Activated T-helper 2 cell treated with anti-CD3 and anti-CD28 coated beads, Interferon-gamma antibody, Interleukin-2, Interleukin-4, amounts not matched to agents 10 μg/mL and 5 μg/mL and 100 μg/mL, durations not matched to agents 14 hours and 24 hours and 36 hours (primary cell): ENCODE data around the gene PDXDC1. TPM values are rescaled to one million over a fixed set of nuclear protein-coding genes. Genes with fewer than 3 reads are reported as not detected.
"Not testable (repeated sequence)": the region's sequence is repeated elsewhere in the genome, so short reads cannot be mapped to it uniquely, and the experiment has no call there.

Experiments used
- DNase-seq: peaks from one replicate; pipeline ENCODE4 v3.0.0; 2021; ENCODE audit warnings: low spot score
- H3K27ac Mint-ChIP-seq: one replicate; pipeline ENCODE4 v1.8.0; 2021; ENCODE audit warnings: mixed read lengths
- H3K27me3 Mint-ChIP-seq: one replicate; pipeline ENCODE4 v1.8.0; 2021; ENCODE audit warnings: low read depth, mixed read lengths
- H3K36me3 Mint-ChIP-seq: one replicate; pipeline ENCODE4 v1.8.0; 2021; ENCODE audit warnings: low read depth, mixed read lengths
- H3K4me1 Mint-ChIP-seq: one replicate; pipeline ENCODE4 v1.8.0; 2021; ENCODE audit warnings: low read depth, mixed read lengths
- H3K4me3 Mint-ChIP-seq: one replicate; pipeline ENCODE4 v1.8.0; 2021; ENCODE audit warnings: low read depth, mild to moderate bottlenecking, moderate library complexity, mixed read lengths
- H3K9me3 Mint-ChIP-seq: one replicate; pipeline ENCODE4 v1.8.0; 2021; ENCODE audit warnings: mixed read lengths
- intact Hi-C: fragments of 100-400 bp; cut with micrococcal nuclease; formaldehyde crosslinking; loops from one replicate; pipeline ENCODE4 v1.15.1; 2023
- total RNA-seq: library from RNA; stranded (reverse); gene quantifications from 2 replicates; pipeline ENCODE4 v1.2.3, GENCODE V29; 2022

PDXDC1 gene
- total RNA-seq, 1 donor from 2014 or later: 56.5 TPM

- H3K27ac Mint-ChIP-seq, DNase-seq, H3K4me3 Mint-ChIP-seq, H3K36me3 Mint-ChIP-seq, H3K27me3 Mint-ChIP-seq, H3K9me3 Mint-ChIP-seq, intact Hi-C loops, H3K4me1 Mint-ChIP-seq: not testable (repeated sequence)
These were observed 160.9 kb downstream of the PDXDC1 start for GRCh38 chr16:15135483-15136360.

- DNase-seq, H3K27ac Mint-ChIP-seq, H3K9me3 Mint-ChIP-seq, H3K4me1 Mint-ChIP-seq, H3K4me3 Mint-ChIP-seq, intact Hi-C loops, H3K27me3 Mint-ChIP-seq, H3K36me3 Mint-ChIP-seq: not testable (repeated sequence)
These were observed 162.7 kb downstream of the PDXDC1 start for GRCh38 chr16:15137514-15137913.

DNA sequence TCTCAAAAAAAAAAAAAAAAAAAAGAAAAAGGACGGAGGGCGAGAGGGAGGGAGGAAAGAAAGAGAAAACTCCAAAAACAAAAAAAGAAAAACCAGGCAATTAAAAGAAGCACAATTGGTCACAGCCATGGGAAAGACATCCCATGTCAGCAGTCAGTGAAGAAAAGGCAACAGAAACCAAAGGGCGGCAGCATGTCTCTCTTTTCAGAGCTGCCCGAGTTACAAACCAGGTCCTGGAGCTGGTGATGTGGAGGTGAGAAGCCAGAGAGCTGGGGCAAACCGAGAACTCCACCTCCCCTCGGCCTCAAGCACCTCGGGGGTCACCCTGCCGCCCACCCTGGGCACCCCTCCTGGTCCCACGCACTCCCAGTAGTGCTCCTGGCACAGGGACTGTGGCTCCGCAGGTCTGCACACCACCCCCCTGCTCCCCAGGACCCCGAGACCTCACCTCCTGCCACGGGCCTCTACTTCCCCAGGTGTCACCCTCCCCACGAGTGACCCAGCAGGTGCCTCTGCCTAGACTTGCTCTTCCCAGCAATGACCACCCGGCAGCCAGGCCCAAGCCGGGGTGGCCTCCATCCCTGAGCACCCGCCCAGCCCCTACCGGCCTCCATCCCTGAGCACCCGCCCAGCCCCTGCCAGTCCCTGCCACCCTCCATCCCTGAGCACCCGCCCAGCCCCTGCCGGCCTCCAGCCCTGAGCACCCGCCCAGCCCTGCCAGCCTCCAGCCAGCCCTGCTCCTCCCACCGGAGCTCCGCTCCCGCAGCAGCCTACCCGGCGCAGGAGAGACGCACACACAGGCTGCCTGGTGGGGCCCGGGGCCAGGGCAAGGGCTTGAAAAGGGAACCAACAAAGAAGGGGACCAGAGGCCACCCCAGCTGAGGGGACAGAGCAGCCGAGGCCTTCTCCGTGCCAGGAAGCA is 165.9 kb downstream of the PDXDC1 start:
- DNase-seq, intact Hi-C loops, H3K4me3 Mint-ChIP-seq, H3K36me3 Mint-ChIP-seq, H3K27me3 Mint-ChIP-seq, H3K4me1 Mint-ChIP-seq, H3K9me3 Mint-ChIP-seq, H3K27ac Mint-ChIP-seq: not testable (repeated sequence)

DNA sequence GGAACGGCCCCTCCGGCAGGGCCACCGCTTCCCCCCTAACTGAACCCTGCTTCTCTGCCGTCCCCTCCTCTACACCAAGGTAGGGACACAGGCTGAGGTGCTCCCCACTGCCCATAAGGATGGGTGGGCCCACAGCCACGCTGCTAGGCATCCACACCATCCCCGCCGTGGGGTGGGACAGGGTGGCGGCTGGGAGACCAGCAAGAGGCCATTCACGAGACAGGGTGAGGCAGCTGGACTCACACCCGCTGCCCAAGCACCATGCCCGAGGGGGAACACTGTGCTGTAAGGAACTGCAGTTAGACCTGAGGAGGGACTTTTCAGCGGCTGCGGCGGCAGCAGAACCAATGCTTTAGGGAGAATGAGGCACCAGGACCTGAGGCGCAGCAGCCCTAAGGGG is 166.8 kb downstream of the PDXDC1 start:
- no peaks in the 10 kb centered on the region for H3K9me3 Mint-ChIP-seq
- intact Hi-C loops: no loop called here
- no peak overlapping the region for H3K4me3 Mint-ChIP-seq
- no peaks in the 10 kb centered on the region for H3K27me3 Mint-ChIP-seq
- no peak overlapping the region for H3K27ac Mint-ChIP-seq
- no peak for DNase-seq
- no peaks in the 10 kb centered on the region for H3K4me1 Mint-ChIP-seq
- H3K36me3 Mint-ChIP-seq: no peaks in the 10 kb centered on the region

DNA sequence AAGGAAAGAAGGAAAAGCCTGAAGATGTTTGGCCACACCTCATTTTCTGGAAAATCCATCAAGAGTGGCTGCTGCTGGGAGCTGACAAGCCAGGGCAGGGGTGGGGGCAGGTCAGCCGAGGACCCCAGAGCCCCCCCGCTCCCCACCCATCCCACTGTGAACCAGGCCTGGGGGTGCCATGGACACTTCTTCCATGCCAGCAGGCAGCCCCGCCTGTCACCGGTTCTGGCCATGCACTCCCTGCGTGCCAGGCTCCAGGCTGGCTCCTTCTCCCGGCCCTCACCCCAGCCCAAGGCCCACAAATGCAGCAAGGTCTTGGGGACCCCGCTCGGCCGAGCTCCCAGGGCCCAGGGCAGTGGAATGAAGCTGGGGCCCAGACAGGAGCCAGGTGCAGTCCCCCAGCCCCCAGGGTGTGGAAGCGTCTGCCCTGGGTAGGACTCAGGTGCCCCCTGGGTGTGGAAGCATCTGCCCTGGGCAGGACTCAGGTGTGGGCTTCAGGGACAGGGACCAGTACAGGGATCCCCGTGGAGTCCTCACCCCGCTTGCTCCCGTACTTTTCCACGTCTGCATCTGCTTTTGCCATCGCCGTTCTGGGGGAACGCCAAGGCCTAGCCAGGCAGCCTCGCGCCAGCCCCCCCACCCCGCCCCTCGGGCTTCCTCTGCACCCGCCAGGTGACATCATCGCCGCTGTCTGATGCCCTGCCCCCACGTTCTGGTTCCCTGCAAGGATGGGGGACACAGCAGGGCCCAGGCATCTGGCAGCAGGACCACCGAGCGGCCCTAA is 167.5 kb downstream of the PDXDC1 start:
- intact Hi-C loops, H3K9me3 Mint-ChIP-seq, DNase-seq, H3K36me3 Mint-ChIP-seq, H3K4me3 Mint-ChIP-seq, H3K27me3 Mint-ChIP-seq, H3K27ac Mint-ChIP-seq, H3K4me1 Mint-ChIP-seq: not testable (repeated sequence)

- H3K36me3 Mint-ChIP-seq, intact Hi-C loops, H3K27me3 Mint-ChIP-seq, H3K4me3 Mint-ChIP-seq, H3K4me1 Mint-ChIP-seq, H3K9me3 Mint-ChIP-seq, H3K27ac Mint-ChIP-seq, DNase-seq: not testable (repeated sequence)
These were observed 168.2 kb downstream of the PDXDC1 start for GRCh38 chr16:15142891-15143600.

DNA sequence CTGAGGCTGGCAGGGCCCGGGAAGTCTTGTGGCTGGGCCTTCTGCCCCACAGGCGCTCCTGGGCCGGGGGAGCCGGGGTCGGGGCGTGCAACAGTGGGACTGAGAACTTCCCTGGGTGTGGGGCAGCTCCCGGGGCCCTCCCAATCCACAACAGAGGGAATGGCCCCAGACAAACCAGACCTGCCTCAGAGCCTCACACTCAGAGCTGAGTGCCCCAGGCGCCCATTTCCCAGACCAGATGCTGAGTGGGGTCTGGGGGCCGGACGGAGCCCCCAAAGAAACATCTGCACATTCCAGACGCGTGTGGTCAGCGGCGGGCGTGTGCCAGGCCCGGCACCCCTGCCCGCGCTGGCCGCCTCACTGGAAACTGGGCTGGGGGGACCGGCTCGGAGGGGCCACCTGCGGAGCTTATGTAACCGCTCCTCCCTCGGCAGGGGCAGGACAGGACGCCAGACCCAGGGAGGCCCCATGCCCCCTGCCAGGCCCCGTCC is 168.8 kb downstream of the PDXDC1 start:
- DNase-seq, H3K36me3 Mint-ChIP-seq, H3K27ac Mint-ChIP-seq, H3K4me1 Mint-ChIP-seq, H3K4me3 Mint-ChIP-seq, intact Hi-C loops, H3K9me3 Mint-ChIP-seq, H3K27me3 Mint-ChIP-seq: not testable (repeated sequence)

DNA sequence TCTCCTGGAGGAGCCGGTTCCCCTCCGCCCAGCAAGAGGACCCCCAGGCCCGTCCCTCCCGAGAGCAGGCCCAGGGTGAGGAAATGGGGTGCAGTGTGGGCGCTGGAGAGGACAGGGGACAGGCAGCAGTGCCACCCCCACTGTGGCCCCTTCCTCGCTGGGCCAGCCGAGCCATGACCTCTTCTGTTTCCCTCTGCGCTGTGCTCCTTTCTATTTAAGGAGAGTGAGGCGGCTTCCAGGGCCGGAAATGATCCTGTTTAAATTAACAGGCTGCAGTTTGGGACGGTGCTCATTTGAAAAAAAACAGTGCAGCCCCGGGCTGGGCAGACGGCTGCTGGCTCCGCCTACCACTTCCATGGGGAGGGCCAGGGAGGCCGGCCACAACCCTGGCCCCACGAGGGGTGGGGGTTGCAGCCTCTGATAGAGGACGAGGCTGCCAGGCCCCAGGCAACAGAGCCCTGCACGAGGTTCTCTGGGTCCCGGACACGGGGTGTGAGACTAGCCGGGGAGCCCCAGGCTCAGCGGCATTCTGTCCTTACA is 169.3 kb downstream of the PDXDC1 start:
- H3K4me1 Mint-ChIP-seq, H3K9me3 Mint-ChIP-seq, H3K27me3 Mint-ChIP-seq, H3K27ac Mint-ChIP-seq, H3K36me3 Mint-ChIP-seq, intact Hi-C loops, H3K4me3 Mint-ChIP-seq, DNase-seq: not testable (repeated sequence)

GRCh38 chr16:15144781-15145417 is 170.1 kb downstream of the PDXDC1 start:
- H3K36me3 Mint-ChIP-seq, intact Hi-C loops, DNase-seq, H3K27me3 Mint-ChIP-seq, H3K4me1 Mint-ChIP-seq, H3K9me3 Mint-ChIP-seq, H3K27ac Mint-ChIP-seq, H3K4me3 Mint-ChIP-seq: not testable (repeated sequence)

DNA sequence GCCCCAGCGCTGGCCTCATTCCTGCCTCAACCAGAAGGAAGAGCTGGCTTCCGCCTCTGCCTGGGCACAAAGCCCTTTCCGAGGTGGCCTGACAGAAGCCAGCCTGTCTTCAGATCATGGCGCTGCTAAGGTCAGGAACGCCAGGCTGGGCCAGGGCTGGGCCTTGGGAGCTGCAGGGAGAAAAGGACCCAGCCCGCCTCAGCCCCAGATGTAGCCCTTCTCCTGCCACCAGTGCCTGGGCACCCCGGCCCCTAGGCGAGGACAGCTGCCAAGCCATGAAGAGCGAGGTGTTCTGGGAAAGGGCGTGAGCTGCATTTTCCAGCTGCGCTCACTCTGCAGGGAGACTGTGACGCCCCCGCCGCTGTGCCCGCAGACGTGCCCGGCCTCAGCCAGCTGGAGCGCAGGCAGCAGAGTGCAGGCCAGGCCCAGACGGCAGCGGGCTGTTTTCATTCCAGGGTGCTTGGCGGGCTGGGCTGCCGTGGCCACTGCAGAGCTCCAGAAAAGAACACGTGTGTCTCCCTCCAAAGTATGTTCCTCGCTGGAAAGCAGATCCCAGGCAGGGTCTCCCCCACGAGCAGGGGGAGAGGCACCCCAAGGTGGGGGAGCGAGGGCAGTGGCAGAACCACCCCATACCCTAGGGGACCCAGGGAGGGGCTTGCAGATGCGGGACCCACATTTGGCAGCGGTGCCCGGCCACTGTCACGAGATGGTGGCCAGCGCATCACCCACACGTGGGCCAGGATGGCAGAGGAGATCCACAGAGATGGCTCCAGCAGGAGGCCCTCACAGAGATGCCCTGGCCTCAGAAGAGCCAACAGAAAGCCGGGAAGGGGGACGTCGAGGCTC is 170.8 kb downstream of the PDXDC1 start:
- intact Hi-C loops, H3K4me1 Mint-ChIP-seq, H3K36me3 Mint-ChIP-seq, H3K27ac Mint-ChIP-seq, H3K9me3 Mint-ChIP-seq, H3K27me3 Mint-ChIP-seq, H3K4me3 Mint-ChIP-seq, DNase-seq: not testable (repeated sequence)

DNA sequence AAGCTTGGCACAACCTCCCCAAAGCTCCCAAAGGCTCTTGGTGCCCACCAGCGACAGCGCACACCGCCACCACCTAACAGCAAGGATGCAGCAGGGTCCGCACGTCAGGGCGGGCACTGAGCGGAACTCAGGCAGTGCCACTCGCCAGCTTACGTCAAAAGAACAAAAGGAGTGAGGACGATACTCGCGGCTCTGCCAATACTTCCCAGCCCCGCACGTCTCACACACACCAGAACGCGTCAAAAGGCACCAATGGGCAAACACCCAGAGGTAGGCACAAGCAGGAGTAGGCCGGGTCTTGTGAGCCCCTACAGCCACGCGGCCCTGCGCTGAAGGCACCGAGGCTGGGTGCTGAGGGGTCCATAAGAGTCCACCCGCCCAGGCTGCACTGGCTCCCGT is 171.4 kb downstream of the PDXDC1 start:
- H3K27me3 Mint-ChIP-seq, intact Hi-C loops, H3K27ac Mint-ChIP-seq, DNase-seq, H3K4me1 Mint-ChIP-seq, H3K36me3 Mint-ChIP-seq, H3K9me3 Mint-ChIP-seq, H3K4me3 Mint-ChIP-seq: not testable (repeated sequence)
